LNCaP clone FGC (cell line): ENCODE data around the gene AMMECR1L.
"Not testable (repeated sequence)": the region's sequence is repeated elsewhere in the genome, so short reads cannot be mapped to it uniquely, and the experiment has no call there.

Experiments used
- DNase-seq: peaks from one replicate; pipeline ENCODE4 v3.0.0-alpha.2; 2011; ENCODE audit warnings: low read depth
- H3K4me3 ChIP-seq: 2 replicates; pipeline ENCODE4 v1.5.1; 2011; ENCODE audit warnings: mild to moderate bottlenecking, low read depth, low read length, control low read depth
- TF ChIP-seq, protein P1 (sequence below): IDR thresholded peaks from 2 replicates; pipeline ENCODE4 v1.5.1; 2012; ENCODE audit warnings: mild to moderate bottlenecking; ENCODE audit not compliant: control insufficient read depth, insufficient read depth; ENCODE audit errors: extremely low read depth

The AMMECR1L gene

DNA sequence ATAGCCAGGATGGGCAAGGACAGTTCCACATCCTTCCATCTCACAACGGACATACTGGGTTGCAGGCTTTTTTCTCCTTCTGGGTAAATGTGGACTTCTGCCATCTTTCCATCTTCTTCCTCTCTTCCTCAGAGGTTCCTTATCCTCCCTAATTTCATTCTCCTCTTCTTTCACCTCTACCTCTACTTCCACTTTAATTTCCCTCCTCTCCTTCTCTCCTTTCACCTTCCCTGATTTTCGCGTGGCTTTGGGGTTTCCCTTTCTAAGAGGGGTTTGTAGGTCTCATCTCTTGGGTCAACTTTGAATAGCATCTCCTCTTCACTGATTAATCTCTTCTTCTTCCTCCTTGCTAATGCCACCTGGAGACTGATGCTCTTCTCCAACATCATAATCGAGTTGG is 44.9 kb downstream of the AMMECR1L start:
- no peak overlapping the region for H3K4me3 ChIP-seq
- TF ChIP-seq, protein P1, sequence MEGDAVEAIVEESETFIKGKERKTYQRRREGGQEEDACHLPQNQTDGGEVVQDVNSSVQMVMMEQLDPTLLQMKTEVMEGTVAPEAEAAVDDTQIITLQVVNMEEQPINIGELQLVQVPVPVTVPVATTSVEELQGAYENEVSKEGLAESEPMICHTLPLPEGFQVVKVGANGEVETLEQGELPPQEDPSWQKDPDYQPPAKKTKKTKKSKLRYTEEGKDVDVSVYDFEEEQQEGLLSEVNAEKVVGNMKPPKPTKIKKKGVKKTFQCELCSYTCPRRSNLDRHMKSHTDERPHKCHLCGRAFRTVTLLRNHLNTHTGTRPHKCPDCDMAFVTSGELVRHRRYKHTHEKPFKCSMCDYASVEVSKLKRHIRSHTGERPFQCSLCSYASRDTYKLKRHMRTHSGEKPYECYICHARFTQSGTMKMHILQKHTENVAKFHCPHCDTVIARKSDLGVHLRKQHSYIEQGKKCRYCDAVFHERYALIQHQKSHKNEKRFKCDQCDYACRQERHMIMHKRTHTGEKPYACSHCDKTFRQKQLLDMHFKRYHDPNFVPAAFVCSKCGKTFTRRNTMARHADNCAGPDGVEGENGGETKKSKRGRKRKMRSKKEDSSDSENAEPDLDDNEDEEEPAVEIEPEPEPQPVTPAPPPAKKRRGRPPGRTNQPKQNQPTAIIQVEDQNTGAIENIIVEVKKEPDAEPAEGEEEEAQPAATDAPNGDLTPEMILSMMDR: no peak
- no peak for DNase-seq

DNA sequence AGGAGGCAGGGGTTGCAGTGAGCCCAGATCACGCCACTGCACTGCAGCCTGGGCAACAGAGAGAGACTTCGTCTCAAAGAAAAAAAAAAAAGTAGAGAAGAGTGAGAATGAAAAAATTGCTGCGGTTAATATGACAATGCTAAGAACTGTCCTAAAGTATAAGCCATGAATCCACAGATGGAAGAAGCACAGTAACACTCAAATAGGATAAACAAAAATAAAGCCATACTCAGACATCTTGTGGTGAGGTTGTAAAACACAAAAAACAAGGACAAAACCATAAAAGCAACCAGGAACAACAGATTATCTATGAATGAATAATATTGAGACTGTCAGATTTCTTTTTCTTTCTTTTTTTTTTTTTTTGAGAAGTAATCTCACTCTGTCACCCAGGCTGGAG is 50.8 kb downstream of the AMMECR1L start:
- TF ChIP-seq, protein P1: no peak
- no peak for DNase-seq
- H3K4me3 ChIP-seq: no peak overlapping the region

DNA sequence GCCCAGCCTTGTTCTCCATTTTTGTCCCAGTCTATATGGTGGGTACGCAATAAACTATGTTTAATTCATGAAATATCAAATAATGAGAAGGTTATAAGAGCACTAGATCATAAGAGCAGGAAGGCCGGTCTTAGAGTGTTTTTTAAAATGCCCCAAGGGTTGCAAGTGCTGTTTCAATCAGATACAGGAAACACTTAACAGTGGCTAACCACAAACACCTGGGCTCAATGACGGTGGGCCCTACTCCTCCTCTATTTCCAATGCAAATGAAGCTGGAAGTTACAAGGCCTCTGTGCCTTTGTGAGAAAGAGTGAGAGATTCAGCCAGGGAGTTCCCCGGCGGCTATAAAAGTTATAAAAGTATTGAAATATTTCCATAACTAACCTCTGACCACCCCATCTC is 55.9 kb downstream of the AMMECR1L start:
- no peak overlapping the region for H3K4me3 ChIP-seq
- TF ChIP-seq, protein P1: no peak
- no peak for DNase-seq

DNA sequence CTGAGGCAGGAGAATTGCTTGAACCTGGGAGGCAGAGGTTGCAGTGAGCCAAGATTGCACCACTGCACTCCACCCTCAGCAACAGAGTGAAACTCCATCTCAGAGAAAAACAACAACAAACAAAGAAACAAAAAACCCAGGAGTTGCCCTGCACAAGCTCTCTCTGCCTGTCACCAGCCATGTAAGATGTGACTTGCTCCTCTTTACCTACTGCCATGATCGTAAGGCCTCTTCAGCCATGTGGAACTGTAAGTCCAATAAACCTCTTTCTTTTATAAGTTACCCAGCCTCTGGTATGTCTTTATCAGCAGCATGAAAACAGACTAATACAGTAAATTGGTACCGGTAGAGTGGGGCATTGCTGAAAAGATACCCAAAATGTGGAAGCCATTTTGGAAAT is 59.0 kb downstream of the AMMECR1L start:
- not testable (repeated sequence) for DNase-seq

DNA sequence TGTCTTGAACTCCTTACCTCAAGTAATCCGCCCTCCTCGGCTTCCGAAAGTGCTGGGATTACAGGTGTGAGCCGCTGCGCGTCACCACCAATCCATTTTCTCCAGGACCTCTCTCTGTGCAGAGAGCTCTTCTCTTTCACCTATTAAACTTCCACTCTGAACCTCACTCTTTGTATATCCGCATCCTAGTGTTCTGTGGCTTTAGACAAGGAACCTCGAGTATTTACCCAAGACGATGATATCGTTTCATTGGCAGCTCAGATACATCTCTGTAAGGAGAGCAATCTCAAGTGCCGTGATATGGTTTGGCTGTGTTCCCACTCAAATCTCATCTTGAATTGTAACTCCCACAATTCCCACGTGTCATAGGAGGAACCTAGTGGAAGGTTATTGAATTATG is 59.7 kb downstream of the AMMECR1L start:
- no peak overlapping the region for H3K4me3 ChIP-seq
- no peak for DNase-seq
- TF ChIP-seq, protein P1: no peak

More for the DNA sequence above, 59.0 kb downstream of the AMMECR1L start:
- not testable (repeated sequence) for H3K4me3 ChIP-seq

DNA sequence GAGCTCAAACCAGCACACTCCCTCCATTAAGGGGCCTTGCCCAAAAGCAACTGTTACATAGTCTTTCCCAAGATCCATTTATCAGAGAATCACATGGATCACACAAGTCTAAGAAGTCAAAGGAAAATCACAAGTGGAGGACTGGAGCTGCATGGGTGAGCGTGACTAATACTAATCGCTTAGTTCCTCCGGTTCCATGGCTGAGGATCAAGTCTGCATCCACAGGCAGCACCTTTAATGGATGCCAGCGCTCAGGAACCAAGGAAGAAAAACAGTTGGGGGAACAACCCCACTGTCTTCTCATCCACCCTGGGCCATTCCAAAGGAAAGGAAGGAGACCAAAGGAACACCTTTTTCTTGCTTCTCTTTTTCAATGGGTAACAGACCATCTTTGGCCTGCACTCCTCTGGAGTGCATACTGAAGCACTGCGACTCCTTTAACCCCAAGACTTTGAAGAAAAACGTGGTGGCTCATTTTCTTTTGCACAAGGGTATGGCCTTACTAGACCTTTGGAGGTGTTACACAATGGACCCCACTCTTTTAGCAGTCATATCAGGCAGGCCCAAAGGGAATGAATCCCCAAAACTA is 65.6 kb downstream of the AMMECR1L start:
- H3K4me3 ChIP-seq: no peak overlapping the region
- TF ChIP-seq, protein P1: no peak
- DNase-seq: no peak

DNA sequence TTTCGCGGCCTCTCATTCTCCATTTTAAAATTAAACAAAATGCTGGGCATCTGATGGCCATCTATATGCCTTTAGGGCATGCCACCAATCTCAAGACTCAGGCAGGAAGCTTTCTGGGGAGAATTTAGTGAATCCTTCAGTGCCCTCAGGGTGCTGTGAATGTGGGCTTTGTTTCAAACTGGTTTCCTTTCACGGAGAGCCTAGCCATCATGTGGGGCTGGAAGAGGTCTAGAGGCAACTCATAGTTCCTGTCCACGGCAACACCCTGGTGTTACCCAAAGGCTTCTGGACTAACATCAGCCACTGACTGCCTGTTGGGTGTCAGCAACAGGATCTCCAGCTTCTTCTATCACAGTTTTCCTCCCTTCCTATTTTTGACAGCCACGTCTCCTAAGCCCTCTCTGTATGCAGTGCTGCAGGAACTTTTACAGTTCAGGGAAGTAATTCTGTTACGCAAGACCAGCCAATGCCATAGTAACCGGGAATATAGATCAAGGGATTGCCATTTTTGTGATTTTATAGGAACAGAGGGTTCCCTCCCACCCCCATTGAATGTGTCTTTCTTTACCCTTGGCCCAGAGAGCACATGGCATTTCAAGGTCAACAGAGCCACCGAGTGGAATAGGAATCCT is 66.8 kb downstream of the AMMECR1L start:
- DNase-seq: no peak
- no peak overlapping the region for H3K4me3 ChIP-seq

More for the DNA sequence above, 66.8 kb downstream of the AMMECR1L start:
- TF ChIP-seq, protein P1: no peak
